ENCODE data around the gene GH1.
A peak's percentile ranks its signal among the peaks of the same experiment; 100 is the strongest.
"Not testable (repeated sequence)": the region's sequence is repeated elsewhere in the genome, so short reads cannot be mapped to it uniquely, and the experiment has no call there.

Gene GH1

DNA sequence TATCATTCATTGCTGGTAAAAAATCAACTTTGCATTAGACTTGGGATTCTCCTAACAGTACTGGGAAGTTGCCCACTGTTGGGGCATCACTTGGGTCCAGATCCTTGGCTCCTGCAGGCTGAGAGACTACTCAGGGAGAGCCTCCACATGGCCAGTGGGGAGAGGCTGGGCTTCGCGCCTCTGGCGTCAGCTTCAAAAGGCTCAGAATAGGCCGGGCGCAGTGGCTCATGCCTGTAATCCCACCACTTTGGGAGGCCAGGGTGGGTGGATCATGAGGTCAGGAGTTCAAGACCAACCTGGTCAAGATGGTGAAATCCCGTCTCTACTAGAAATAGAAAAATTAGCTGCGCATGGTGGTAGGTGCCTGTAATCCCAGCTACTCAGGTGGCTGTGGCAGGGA, 4.2 kb downstream of the GH1 start:
- no peak for DNase-seq (ENCODE audit: low read depth in 2 of 2)
- no peak overlapping the region for H3K4me3 ChIP-seq (replicated peaks in 1 of 2; ENCODE audit: low read depth in 2 of 2, low read length in 2 of 2)
- TF ChIP-seq, protein P1, sequence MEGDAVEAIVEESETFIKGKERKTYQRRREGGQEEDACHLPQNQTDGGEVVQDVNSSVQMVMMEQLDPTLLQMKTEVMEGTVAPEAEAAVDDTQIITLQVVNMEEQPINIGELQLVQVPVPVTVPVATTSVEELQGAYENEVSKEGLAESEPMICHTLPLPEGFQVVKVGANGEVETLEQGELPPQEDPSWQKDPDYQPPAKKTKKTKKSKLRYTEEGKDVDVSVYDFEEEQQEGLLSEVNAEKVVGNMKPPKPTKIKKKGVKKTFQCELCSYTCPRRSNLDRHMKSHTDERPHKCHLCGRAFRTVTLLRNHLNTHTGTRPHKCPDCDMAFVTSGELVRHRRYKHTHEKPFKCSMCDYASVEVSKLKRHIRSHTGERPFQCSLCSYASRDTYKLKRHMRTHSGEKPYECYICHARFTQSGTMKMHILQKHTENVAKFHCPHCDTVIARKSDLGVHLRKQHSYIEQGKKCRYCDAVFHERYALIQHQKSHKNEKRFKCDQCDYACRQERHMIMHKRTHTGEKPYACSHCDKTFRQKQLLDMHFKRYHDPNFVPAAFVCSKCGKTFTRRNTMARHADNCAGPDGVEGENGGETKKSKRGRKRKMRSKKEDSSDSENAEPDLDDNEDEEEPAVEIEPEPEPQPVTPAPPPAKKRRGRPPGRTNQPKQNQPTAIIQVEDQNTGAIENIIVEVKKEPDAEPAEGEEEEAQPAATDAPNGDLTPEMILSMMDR (IDR thresholded peaks at IDR 0.05; ENCODE audit: low read depth, low read length): no peak

DNA sequence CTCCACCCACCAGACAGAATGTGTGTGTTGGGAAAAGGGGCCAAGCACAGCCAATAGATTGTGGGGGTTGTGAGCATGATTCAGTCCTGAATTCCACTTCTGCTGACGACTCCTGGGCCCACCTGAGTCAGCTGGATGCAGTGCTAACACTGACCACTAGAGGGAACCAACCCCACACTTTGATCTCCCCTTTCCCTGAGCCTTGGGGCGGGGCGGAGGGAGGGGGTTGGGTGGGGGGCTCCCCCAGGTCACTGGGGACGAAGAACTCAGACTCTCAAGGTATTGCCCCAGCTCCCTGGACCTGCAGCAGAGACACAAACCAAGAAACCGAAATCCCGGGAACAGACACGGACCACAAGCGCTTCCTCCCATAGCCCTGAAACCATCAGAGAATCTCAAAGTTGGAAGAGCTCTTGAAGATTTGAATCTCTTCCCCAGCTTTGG, 7.0 kb downstream of the GH1 start:
- no peak overlapping the region for H3K4me3 ChIP-seq (replicated peaks in 1 of 2; ENCODE audit: low read depth in 2 of 2, low read length in 2 of 2)
- TF ChIP-seq, protein P1 (IDR thresholded peaks at IDR 0.05; ENCODE audit: low read depth, low read length): peak; percentile 66
- DNase-seq (ENCODE audit: low read depth in 2 of 2): peak; percentile 19 to 44

DNA sequence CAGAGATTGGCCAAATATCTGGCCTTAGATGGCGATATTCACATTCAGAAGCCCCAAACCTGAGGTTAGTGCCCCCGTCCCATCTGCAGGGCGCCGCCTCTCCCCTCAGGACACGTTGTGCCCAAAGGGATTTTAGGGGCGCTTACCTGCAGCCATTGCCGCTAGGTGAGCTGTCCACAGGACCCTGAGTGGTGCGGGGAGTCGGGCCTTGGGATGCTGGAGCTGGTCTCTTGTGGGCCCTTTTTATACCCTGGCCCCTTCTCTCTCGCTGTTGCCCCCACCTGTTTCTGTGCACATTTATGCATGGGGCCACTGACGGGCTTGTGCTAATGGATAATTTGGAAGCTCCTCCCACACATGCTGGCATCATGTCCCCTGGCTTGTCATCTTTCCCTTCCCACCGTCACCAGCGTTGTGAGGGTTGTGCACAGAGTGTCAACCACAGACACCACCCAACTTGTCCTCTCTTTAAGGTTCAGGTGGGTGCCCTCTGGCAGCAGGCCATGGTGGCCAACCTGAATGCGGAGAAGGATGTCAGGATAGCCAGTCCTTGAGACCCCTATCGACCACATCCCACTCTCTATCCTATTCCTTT, 7.5 kb downstream of the GH1 start, which contains the start of gene CSHL1:
Gene CSHL1 (minus strand): TSS at position 218 of the 595 bp plus-strand sequence. CDS start 62 bp downstream, at position 156.
- TF ChIP-seq, protein P1 (IDR thresholded peaks at IDR 0.05; ENCODE audit: low read depth, low read length): no peak
- H3K4me3 ChIP-seq (replicated peaks in 1 of 2; ENCODE audit: low read depth in 2 of 2, low read length in 2 of 2): no peak within 1 kb of the TSS
- DNase-seq (ENCODE audit: low read depth in 2 of 2): no peak

DNA sequence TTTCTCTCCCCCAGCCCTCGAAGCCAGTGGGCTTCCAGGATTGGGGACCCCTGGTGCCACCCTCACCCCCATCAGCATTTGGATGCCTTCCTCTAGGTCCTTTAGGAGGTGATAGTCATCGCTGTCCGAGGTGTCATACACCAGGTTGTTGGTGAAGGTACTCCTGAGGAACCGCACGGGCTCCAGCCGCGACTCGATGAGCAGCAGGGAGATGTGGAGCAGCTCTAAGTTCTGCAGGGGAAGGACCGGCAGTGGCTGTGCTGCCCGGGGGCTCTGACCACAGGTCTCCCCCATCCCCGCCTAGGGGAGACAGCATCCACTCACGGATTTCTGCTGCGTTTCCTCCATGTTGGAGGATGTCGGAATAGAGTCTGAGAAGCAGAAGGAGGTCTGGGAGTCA, 8.5 kb downstream of the GH1 start:
- DNase-seq (ENCODE audit: low read depth in 2 of 2): no peak
- TF ChIP-seq, protein P1 (IDR thresholded peaks at IDR 0.05; ENCODE audit: low read depth, low read length): no peak
- H3K4me3 ChIP-seq (replicated peaks in 1 of 2; ENCODE audit: low read depth in 2 of 2, low read length in 2 of 2): no peak overlapping the region

DNA sequence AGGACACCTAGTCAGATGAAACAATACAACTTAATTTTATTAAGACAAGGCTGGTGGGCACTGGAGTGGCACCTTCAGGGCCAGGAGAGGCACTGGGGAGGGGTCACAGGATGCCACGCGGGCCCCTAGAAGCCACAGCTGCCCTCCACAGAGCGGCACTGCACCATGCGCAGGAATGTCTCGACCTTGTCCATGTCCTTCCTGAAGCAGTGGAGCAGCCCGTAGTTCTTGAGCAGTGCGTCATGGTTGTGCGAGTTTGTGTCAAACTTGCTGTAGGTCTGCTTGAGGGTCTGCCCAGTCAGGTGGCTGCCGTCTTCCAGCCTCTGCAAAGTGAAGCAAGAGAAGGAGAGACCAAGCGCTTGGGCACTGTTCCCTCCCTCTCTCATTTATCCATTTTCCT, 9.1 kb downstream of the GH1 start:
- not testable (repeated sequence) for DNase-seq (ENCODE audit: low read depth in 2 of 2)

DNA sequence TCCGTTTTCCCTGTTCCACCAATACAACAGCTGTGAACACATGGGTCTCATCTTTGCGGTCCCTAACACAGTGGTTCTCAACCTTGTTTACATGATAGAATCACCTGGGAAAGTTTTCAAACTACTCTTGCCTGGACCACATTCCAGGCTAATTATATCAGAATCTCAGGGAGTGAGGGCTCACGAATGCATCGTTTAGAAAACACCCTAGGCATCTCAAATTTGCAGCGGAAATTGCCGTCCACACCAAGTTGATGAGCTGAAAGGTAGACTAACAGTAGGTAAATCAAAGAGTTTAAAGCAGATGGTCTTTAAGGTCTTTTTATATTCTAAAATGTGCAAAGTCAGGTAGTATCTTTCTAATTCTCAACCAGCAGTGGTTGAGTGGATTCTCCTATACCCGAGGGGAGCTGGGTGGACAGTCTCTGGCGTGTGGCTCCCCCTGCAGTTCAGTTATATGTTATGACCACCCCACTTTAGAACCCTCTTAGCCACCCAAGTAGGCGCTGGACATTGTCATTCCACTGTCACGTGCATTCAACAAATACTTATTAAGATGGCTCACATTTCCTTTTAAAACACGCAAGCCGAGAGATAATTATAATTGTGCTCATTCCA, 11.4 kb downstream of the GH1 start:
- DNase-seq (ENCODE audit: low read depth in 2 of 2): peak; percentile 22 to 31
- H3K4me3 ChIP-seq (replicated peaks in 1 of 2; ENCODE audit: low read depth in 2 of 2, low read length in 2 of 2): not testable (repeated sequence)

More for the DNA sequence above, 9.1 kb downstream of the GH1 start:
- H3K4me3 ChIP-seq (replicated peaks in 1 of 2; ENCODE audit: low read depth in 2 of 2, low read length in 2 of 2): not testable (repeated sequence)

DNA sequence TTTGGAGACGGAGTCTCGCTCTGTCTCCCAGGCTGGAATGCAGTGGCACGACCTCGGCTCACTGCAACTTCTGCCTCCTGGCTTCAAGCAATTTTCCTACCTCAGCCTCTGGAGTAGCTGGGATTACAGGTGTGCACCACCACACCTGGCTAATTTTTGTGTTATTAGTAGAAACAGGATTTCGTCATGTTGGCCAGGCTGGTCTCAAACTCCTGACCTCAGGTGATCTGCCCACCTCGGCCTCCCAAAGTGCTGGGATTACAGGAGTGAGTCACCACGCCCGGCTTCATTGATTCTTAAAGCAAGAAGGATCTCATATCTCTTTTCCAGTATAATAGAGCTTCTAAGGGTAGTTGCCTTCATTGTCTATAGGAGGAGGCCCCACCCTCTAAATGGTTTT, 13.8 kb downstream of the GH1 start:
- not testable (repeated sequence) for DNase-seq (ENCODE audit: low read depth in 2 of 2); H3K4me3 ChIP-seq (replicated peaks in 1 of 2; ENCODE audit: low read depth in 2 of 2, low read length in 2 of 2)

DNA sequence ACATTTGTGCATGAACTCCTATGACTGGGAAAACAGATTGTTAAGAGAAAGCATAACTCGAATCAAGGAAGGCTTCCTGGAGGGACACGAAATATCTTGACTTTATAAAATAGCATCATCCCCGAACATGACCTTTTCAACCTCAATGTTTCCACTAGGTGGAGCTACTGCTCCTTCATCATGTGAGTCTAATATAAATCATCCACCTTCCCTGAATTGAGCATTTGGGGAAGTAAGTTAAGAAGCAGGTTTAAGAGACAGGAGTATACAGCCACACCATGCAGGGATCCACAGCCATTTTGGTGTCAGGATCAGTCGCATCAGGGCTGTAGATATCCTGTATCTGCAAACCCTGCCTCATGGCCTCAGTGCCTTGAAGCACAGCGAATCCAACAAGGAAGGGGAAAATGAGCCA, 14.8 kb downstream of the GH1 start:
- not testable (repeated sequence) for H3K4me3 ChIP-seq (replicated peaks in 1 of 2; ENCODE audit: low read depth in 2 of 2, low read length in 2 of 2)
- TF ChIP-seq, protein P1 (IDR thresholded peaks at IDR 0.05; ENCODE audit: low read depth, low read length): peak; percentile 13
- DNase-seq (ENCODE audit: low read depth in 2 of 2): peak in 1 of 2 donors; percentile 12

DNA sequence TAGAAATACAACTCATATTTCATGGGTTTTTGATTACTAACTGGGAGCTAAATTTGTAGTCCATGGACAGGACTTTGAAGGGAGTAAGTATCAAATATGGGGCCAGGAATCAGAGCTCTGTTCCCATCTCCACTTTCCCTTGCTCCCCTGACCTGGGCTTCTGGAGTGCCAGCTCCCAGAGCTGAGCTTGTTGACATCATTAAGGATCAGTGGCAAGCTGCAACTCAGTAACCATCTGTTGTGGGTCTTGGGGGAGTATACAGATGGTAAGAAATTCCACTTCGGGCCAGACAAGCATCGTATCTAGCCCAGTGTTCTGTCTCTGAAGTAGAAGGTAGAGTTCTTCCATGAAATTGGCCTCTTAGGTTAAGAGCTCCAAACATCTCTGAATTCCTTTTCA, 16.7 kb downstream of the GH1 start:
- H3K4me3 ChIP-seq (replicated peaks in 1 of 2; ENCODE audit: low read depth in 2 of 2, low read length in 2 of 2); DNase-seq (ENCODE audit: low read depth in 2 of 2): not testable (repeated sequence)

DNA sequence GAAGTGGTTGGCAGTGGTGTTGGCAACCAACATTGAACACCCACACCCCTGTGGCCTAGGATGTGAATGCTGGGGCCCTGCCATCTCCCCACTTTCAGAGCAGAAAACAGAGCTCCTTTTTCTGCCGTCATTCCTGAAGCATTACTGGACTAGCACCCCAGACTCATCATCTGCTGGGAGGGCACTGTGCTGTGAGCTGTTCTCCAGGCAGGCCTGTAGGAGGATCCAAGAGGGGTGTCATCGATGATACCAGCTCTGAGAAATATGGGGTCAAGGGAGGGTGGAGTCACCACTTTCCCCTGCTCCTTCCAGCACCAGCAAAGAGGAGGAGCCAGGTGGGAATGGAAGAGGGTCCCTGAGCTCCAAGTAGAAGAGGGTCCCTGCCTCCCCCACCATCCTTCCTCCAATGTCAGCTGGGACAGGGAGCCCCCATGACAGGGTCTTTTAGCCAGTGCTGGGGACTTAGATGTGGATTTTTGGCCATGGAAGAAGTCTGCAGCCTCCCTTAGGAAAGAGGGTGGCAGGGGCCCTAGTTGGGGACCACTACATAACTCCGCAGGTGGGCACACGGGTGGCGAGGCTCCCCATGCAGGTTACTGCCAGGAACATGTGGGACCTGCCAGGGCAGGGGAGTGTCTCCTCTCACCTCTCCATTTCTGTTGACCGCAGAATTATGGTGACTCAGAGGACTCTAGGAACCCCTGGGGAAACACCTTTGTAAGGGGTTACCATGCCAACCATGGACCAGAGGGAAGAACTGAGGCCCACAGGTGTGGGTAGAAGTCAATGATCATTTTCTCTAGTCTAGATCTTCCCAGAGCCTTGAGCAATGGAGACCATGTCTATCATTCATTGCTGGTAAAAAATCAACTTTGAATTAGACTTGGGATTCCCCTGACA, 19.5 kb downstream of the GH1 start:
- not testable (repeated sequence) for H3K4me3 ChIP-seq (replicated peaks in 1 of 2; ENCODE audit: low read depth in 2 of 2, low read length in 2 of 2); DNase-seq (ENCODE audit: low read depth in 2 of 2)

DNA sequence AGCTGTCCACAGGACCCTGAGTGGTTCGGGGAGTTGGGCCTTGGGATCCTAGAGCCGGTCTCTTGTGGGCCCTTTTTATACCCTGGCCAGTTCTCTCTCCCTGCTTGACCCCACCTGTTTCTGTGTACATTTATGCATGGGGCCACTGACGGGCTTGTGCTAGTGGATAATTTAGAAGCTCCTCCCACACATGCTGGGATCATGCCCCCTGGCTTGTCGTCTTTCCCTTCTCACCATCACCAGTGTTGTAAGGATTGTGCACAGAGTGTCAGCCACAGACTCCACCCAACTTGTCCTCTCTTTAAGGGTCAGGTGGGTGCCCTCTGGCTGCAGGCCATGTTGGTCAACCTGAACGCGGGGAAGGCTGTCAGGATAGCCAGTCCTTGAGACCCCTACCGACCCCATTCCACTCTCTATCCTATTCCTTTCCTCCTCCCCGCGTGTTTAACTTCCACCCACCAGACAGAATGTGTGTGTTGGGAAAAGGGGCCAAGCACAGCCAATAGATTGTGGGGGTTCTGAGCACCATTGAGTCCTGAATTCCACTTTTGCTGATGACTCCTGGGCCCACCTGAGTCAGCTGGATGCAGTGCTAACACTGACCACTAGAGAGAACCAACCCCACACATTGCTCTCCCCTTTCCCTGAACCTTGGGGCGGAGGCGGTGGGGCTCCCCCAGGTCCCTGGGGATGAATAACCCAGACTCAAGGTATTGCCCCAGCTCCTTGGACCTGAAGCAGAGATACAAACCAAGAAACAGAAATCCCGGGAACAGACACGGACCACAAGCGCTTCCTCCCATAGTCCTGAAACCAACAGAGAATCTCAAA, 21.9 kb downstream of the GH1 start, which contains the start of gene CSH1:
Gene CSH1 (minus strand): TSS at position 51 of the 831 bp plus-strand sequence. CDS start 63 bp downstream, outside the sequence.
- not testable (repeated sequence) for H3K4me3 ChIP-seq (replicated peaks in 1 of 2; ENCODE audit: low read depth in 2 of 2, low read length in 2 of 2); DNase-seq (ENCODE audit: low read depth in 2 of 2)
